ENCODE data around the gene DLEC1.

- TF ChIP-seq CTCF (IDR thresholded peaks at IDR 0.05) (no peak), EZH2 (IDR thresholded peaks at IDR 0.05; ENCODE audit: borderline replicate concordance, insufficient read depth, low read depth, low read length, poor library complexity, severe bottlenecking) (no peak)
Observed at GRCh38 chr3:38125305-38126120, 86.5 kb downstream of the DLEC1 start.

Data from B cell (primary cell).